Glomerular endothelial cell (primary cell): ENCODE data around the gene CD7. TPM values are rescaled to one million over a fixed set of nuclear protein-coding genes. Genes with fewer than 3 reads are reported as not detected.

Experiments used
- DNase-seq: peaks from one replicate; pipeline ENCODE4 v3.0.0-alpha.2; 2011; ENCODE audit warnings: low read depth, low spot score; ENCODE audit errors: extremely low read depth
- total RNA-seq: library from RNA; depleted of rRNA; stranded (reverse); fragments of >200 nt; gene quantifications from 2 replicates; pipeline ENCODE4 v1.2.3, GENCODE V29; 2015

CD7 gene
- total RNA-seq, 1 donor from 2014 or later: not detected

DNA sequence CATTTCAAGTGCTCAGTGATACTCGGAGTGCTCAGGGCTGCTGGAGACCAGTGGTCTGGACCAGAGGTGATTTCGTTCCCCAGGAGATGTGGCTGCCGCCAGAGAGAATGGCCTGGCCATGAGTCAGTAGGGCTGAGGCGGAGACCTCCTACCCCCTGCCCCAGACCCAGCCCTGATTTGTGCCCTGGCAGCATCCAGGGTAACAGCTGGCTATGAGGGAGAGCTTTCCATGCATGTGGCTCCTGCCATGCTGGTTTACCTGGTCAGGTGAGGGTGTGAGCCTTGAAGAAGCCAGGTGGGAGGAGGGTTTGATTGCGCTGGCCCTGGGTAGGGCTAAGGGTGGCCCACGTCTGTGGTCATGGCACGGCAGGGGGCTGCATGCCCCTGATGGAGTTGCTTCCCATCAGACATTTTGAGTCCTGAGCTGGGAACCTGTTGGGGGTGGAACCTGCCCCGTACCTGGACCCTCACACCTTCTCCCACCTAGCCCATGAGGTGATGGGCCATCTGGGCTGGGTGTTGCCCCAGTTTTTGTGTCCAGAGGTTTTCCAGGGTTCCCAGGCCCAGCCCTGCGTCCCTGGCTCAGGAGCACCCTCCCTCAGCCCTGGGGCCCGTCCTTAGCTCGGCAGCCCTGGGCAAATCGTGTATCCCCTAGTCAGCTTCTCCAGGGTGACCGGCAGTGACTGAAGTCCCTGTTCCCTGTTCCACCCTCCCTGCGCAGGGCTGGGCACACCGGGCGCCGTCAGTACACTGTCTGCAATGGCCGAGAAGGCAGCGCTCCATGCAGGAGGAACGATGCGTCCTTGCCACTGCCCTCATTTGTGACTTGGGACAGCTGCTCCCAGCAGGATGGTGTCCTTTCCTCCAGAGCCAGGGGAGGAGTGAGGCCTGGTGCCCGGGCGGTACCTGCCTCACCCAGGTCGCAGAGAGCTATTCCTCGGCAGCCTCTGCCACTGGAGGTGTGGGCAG is 34.9 kb downstream of the CD7 start:
- DNase-seq: no peak

DNA sequence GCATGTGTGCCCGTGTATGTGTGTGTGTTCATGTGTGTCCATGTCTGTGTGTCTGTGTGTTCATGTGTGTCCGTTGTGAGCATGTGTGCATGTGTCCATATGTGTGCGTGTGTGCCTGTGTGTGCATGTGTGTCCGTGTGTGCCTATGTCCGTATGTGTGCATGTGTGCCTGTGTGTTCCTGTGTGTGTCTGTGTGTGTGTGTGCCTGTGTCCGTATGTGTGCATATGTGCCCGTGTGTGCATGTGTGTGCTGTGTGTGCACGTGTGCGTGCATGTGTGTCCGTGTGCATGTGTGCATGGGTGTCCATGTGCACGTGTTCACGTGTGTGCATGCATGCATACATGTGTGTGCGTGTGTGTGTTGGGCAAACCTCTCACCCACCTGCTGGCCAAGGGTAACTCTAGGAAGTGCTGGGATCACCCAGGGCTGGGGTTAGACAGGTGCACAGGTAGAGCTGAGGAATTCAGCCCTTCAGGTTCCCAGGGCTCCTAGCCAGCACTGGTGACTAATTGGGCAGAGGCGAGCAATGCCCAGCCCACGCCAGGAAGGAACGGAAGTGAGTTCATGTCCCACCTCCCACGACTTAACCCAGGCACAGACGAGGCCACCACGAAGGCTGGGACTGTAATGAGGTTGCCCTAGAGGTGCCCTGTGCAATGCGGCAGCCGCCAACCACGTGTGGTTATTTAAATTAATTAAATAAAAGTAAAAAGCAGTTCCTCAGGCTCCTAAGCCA is 35.7 kb downstream of the CD7 start:
- DNase-seq: no peak

DNA sequence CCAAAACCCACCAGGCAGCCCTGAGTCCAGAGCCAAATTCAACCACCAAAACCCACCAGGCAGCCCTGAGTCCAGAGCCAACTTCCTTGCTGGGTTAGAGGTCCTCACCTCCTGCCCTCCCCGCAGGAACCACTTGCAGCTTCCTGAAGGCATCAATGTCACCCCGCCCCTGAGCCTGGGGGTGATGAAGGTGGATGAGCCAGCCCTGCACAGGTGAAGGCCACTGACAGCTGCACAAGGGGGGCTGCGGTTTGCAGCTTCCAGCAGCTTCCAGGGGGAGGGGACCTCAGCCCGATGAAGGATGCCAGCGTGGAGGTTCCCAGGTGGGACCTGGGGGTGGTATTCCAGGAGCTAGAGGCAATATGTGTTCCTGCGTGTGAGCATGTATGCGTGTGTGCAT is 36.3 kb downstream of the CD7 start:
- DNase-seq: no peak

- no peak for DNase-seq
Observed at GRCh38 chr17:82280537-82280936, 36.9 kb downstream of the CD7 start.

DNA sequence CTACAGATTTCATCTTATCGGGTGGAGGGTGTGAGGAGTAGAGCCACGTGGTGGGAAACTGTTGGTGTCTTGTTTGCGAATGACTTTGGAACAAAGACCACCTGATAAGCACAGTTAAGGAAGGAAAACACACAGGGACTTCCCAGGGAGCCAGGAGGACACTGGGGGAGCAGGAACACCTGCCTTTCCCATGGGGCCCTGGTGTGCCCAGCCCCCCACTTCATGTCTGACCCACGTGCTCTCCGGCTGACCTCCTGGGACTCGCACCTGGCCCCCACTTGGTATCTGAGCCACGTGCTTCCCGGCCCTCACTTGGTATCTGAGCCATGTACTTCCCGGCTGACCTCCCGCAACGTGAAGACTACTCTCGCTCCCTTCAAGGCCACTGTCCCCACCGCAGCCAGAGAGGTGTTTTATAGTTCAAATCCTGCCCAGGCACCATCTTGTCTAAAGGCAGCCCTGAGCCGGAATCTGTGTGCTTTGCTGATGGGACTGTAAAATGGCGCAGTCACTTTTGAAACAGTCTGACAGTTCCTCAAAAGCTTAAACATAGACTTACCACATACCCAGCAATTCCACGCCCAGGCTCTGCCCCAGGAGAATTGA is 38.5 kb downstream of the CD7 start:
- no peak for DNase-seq

DNA sequence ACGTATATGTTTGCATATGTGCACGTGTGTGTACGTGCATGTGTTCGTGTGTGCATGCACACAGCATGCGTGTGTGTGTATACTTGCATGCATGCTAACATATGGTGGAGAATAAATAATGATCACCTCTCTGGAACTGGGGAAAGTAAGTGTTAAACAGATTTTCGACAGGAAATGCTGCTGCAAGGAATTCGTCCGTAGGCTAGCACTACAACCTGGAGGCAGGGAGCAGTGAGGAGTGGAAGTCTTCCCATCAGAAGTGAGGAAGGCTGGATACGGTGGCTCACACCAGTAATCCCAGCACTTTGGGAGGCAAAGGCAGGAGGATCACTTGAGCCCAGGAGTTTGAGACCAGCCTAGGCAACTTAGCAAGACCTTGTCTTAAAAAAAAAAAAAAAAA is 39.1 kb downstream of the CD7 start:
- no peak for DNase-seq

DNA sequence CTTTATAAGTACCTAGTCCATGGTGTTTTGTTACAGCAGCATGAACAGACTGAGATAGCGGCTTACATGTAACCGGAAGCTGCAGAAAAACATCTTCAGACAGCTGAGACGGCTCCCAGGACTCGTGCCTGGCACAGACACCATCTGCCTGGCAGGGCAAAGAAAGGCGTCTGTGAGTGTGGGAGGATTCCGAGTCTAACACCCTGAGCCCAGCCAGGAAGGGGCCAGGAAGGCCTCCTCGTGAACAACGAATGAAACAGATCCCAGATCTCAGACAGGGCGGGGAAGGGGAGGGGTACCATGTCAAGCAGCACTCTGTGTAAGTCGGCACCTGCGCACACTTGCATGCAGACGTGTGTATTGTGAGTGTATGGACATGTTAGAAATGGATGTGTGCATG is 39.6 kb downstream of the CD7 start:
- DNase-seq: no peak

DNA sequence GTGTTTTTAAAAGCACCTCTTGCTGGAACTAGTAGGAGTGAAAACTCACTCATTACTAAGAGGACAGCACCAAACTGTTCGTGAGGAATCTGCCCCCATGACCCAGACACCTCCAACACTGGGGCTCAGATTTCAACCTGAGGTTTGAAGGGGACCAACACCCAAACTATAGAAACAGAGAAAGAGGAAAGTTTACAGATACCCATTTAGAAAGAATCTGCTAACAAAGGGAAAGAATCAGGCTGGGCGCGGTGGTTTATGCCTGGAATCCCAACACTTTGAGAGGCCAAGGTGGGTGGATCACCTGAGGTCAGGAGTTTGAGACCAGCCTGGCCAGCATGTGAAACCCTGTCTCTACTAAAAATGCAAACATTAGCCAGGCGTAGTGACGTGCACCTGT is 40.5 kb downstream of the CD7 start:
- DNase-seq: no peak

DNA sequence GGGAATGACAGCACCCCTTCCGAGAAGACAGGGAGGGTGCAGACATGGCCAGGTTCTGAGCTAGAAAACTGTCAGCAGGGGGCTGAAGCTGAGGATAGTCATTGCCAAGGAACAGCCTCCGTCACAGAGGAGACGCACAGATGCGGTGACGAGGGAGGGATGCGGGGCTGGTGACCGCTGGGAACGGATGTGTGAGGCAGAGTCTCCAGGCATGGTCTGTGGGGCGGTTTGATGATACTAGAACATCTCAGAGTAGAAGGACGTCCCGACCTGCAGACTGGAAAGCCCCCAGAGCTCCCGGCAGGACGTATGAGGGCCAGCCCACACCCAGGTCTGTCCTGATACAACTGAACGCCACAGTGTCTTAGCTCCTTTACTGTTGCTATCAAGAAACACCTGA is 42.1 kb downstream of the CD7 start:
- no peak for DNase-seq

DNA sequence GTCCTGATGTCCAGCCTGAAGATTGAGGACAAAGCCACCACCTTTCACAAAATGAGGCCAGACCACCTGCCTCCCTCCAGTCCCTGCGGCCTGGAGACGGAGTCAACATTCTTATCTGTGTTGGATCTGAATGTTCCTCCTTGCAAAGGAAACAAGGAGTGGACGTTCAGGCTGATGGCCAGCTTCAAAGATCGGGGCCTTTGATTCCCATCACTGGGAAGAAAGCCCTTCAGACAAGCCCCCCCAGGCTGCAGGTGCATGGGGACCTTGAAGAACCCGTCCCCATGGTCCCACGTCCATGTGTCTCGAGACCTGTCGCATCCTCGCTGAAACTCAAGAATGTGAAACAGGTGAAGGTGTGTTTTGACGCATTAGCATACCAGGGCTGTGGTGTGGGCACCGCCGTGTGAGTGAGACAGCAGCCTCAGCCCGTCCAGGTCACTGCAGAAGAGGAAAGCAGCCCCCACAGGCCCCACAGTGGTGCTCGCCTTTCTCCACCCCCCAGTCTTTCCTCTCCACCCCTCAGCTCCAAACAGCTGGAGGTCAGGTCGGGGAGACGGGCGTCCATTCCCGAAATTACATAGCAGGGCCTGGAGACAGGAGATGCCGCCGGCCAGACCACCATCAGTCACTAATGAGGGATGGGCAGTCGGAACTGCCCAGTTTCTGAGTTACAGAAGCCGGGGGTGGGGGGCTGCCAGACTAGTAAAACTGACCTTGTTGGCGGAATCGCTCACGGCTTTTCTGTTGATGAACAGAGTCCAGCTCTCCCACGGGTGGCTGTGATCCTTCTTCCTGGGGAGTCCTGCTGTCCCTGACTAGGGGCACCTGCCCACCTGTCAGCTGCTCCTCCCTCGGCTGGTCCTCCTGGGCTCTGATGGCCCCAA is 43.0 kb downstream of the CD7 start:
- DNase-seq: no peak

DNA sequence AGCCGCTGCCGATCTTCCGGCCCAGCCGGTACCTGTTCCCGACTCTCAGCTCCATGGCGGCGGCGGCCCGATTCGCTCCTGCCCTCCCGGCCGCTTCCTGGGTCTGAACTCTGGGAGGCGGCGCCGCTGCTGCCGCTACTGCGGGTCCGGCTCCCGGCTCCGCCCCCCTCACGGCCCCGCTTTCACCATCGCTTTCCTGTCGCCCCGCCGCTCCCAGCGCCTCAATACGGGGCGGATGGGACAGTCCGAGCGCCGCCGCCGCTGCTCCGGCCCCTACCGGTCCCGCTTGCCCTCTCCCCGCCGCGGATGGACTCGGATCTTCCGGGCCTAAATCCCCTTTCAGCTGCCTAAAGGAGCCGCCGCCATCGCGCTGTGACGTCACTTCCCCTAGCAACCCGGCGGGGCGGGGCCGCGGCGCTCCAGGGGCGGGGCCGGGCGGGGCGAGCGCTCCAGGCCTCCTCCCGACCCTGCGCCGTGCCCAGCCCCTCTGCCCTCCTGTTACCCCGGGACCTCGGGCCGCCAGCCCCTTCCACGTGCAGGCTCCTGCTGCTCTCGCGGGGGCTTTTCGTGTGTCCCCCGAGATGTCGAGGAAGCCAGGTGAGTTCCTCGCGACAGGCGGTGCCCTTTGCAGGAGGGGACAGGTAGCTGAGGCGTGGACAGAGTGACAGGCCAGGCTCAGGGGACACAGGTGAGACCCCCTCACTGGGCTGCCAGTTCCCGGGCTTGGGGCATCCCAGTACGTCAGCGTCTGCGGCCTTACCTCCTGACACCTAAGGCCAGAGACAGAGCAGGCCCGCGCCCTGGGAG is 43.9 kb downstream of the CD7 start, which contains the start of gene CSNK1D:
Gene CSNK1D (minus strand): TSS at position 374 of the 807 bp plus-strand sequence. CDS start 319 bp downstream, at position 55.
- DNase-seq: no peak

- DNase-seq: no peak
Observed at GRCh38 chr17:82272495-82273326, 44.7 kb downstream of the CD7 start.

GRCh38 chr17:82271401-82271800 is 46.0 kb downstream of the CD7 start:
- DNase-seq: no peak

GRCh38 chr17:82270651-82271050 is 46.8 kb downstream of the CD7 start:
- DNase-seq: no peak

DNA sequence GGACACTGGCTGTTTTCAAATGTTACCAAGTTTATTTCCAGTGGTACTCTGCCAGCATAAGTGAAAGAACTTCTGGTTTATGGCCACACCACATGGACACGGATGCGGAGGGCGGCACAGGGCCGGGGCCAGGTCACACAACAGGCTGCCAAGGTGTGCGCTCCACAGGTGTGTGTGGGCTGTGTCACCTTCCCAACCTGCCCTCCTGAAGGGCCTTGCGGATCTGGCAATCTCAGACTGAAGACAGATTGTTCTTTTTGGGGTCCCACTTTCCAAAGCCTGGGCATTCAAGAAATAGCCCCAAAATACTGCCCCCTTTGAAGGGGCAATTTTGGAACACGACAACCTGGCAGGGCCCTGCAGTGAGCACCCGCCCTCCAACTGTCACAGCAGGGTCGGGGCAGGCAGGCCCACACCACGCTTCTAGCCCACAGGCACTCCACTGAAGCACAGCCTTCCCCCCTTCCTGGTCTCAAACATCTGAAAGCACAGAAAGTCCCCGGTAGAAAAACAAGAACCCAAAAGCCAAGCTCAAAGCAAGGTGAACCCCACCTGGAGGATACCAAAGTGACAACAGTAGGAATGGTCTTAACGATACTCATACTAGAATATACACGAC is 47.4 kb downstream of the CD7 start:
- no peak for DNase-seq

DNA sequence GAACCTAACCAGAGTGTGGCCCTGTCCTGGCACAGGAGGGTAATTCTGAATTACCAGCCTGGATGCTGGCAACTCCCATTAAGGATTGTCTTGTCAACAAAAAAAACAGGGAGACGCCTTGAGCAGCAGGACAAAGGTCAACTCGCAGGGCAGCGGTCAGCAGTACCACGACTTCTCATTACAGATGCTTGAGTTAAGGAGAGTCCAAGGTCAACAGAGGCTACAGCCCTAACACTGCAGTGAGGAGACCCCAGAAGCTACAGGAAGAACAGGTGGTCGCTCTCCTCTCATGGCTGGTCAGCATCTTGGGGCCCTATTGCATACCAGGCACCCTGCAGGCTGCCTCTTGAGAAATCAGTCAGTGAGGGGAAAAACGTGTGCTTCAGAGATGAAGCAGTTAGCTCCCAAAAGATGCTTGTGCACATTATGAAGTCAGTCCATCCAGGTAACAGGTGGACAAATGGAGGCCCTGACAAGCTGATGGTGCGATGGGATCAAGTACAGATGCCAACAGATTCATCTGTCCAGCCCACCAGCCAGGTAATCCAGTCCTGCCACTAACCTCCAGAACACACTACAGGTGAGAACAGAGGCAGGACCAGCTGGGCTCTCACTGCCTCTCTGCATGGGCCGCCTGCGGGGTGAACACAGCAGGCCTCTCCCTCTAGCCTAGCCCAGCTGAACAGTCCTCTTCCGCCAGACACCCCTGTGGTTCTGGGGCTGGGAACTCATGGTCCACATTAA is 48.1 kb downstream of the CD7 start:
- DNase-seq: no peak

DNA sequence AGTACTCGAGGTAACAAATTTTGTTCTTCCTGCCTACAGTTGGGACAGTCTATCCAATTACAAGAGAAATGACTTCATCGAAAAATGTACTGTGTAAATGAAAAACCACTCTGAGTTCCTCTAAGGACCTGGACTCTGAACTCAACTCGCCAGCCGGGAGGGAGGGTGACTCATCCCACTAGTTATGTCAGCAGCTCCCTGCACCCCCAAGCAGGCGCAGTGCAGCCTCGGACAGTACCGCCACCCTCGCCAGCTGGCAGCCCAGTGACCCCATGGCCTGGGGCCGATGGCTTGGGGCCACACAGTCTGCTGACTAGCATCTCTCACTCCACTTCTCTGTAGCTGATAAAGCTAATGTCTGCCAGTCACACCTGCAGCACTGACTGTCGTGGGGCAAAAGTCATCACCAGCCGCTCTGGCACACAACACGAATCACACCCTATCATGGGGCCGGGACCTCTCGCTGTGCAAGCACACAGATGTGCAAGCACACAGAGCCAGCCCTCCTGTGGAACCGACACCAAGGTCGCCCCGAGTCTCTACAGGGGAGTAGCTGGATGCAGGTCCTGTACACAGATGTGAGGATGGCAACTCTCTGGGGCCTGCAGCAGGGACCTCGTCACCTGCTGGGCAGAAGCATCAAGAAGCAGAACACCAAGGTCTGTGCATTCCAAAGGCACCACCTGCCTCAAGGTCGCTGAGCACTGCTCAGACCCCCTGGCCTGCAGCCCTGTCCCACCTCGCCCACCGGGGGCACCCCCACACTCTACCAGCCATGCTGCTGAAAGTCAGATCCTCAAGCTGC is 49.6 kb downstream of the CD7 start:
- DNase-seq: peak; percentile 65
